GM23338 (cell line): ENCODE results near the gene EYA2.

Experiments
- CTCF ChIP-seq, 2 experiments: fragments of 200-600 bp in 1 of 2; sonication (generic) in 1 of 2; conservative IDR thresholded peaks; 2 replicates each; pipeline versions ENCODE4 v1.5.1 to v1.6.1; 2016 to 2017; ENCODE audit warnings: antibody characterized with exemption in 2 of 2, low read depth in 2 of 2, mild to moderate bottlenecking in 2 of 2, moderate library complexity in 1 of 2
- EZH2phosphoT487 ChIP-seq: fragments of 200-600 bp; sonication (generic); IDR thresholded peaks from one replicate; pipeline ENCODE4 v1.8.1; 2018; ENCODE audit warnings: antibody characterized with exemption; ENCODE audit not compliant: unreplicated experiment
- ZNF114 ChIP-seq: fragments of 250-450 bp; sonication (Bioruptor Pico); IDR thresholded peaks from 2 replicates; pipeline ENCODE4 v1.5.0; 2020; ENCODE audit warnings: mild to moderate bottlenecking, moderate library complexity

GRCh38 chr20:47172579-47172978 is 277.9 kb downstream of the EYA2 start:
- no peak for TF ChIP-seq EZH2phosphoT487
- no peak for TF ChIP-seq CTCF (conservative IDR thresholded peaks at IDR 0.05; ENCODE audit: low read depth in 2 of 2)
- TF ChIP-seq ZNF114 (CRISPR knock-in tag) = no peak
